ENCODE results near the gene C5orf46. TPM values are rescaled to one million over a fixed set of nuclear protein-coding genes. Genes with fewer than 3 reads are reported as not detected.

C5orf46 gene
- not detected in 2 replicates for total RNA-seq (2014; rRNA removed; shearing (Covaris generic))
- 0.40 and 0.42 TPM in 2 replicates for polyA plus RNA-seq (2016; fragmentation: Nextera tagmentation; extraction: Ambion mirVana)
- long read RNA-seq = 0 reads

DNA sequence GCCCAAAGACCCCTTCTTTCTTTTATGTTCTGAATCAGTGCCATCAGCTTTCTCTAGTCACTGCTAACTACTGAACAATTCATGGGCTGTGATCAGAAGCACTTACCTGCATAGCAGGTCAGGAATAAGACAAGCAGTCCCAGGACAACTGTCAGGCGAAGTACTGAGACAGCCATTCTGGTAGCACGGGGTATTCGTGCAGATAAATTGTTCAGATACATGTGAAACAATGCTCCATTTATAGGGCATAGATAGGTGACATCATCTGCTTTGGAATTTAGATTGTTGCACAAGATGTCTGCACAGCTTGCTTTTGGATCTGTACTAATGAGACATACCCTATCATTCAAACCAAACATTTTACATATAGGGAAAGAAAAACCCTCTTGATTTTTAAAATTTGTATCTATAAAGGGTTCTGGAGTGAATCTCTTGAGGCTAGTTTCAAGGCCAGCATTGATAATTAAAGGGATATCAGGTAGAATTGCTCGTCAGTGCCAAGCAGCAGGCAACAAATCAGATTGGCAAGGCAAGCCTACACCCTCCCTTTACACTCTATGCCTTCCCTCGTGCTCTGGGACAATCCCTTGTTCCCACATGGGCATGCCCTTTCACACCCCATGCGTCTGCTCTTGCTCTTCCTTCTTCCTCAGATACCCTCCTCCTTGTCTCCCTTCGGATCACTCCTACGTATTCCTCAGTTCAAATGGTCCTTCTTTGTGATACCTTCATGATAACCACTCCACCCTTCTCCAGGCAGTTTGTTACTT is at the start of gene C5orf46:
Gene C5orf46 (minus strand): TSS at position 213 of the 770 bp plus-strand sequence. CDS start 37 bp downstream, at position 176.
- DNase-seq (ENCODE audit: low spot score) (no peak), ATAC-seq (no peak)
- H3K36me3 Mint-ChIP-seq (ENCODE audit: low read depth) = no peaks in the 10 kb centered on the region
- H3K9me2 ChIP-seq (ENCODE audit: insufficient read depth) = no peaks in the 10 kb centered on the region
- H3K4me1 Mint-ChIP-seq = peaks cover 5% of the 10 kb centered on the region
- H3K27ac ChIP-seq (ENCODE audit: low read depth) = no peak within 1 kb of the TSS
- H3K4me1 ChIP-seq (ENCODE audit: insufficient read depth) = no peaks in the 10 kb centered on the region; the same call in 1 of the 2 replicates
- no peak within 1 kb of the TSS for H3K27ac Mint-ChIP-seq
- H3K79me2 ChIP-seq (replicated peaks; ENCODE audit: insufficient read depth) = no peaks in the 10 kb centered on the region
- H3K4me3 Mint-ChIP-seq = no peak within 1 kb of the TSS
- peaks cover 2% of the 10 kb centered on the region for H3K27me3 Mint-ChIP-seq (ENCODE audit: insufficient read depth, low read depth, poor library complexity)
- 0 out of 2 replicates have a peak within 1 kb of the TSS, but pooled peaks have one; percentile 6 for H2AFZ ChIP-seq
- no peaks in the 10 kb centered on the region for H3K27me3 ChIP-seq (ENCODE audit: insufficient read depth)
- no peaks in the 10 kb centered on the region for H3K36me3 ChIP-seq (ENCODE audit: insufficient read depth)
- TF ChIP-seq, protein P1, sequence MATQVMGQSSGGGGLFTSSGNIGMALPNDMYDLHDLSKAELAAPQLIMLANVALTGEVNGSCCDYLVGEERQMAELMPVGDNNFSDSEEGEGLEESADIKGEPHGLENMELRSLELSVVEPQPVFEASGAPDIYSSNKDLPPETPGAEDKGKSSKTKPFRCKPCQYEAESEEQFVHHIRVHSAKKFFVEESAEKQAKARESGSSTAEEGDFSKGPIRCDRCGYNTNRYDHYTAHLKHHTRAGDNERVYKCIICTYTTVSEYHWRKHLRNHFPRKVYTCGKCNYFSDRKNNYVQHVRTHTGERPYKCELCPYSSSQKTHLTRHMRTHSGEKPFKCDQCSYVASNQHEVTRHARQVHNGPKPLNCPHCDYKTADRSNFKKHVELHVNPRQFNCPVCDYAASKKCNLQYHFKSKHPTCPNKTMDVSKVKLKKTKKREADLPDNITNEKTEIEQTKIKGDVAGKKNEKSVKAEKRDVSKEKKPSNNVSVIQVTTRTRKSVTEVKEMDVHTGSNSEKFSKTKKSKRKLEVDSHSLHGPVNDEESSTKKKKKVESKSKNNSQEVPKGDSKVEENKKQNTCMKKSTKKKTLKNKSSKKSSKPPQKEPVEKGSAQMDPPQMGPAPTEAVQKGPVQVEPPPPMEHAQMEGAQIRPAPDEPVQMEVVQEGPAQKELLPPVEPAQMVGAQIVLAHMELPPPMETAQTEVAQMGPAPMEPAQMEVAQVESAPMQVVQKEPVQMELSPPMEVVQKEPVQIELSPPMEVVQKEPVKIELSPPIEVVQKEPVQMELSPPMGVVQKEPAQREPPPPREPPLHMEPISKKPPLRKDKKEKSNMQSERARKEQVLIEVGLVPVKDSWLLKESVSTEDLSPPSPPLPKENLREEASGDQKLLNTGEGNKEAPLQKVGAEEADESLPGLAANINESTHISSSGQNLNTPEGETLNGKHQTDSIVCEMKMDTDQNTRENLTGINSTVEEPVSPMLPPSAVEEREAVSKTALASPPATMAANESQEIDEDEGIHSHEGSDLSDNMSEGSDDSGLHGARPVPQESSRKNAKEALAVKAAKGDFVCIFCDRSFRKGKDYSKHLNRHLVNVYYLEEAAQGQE (IDR thresholded peaks at IDR 0.05; ENCODE audit: unreplicated experiment) = no peak
- TF ChIP-seq EZH2 (IDR thresholded peaks at IDR 0.05; ENCODE audit: low read depth, unreplicated experiment) (no peak), POLR2AphosphoS5 (IDR thresholded peaks at IDR 0.05; ENCODE audit: low read depth) (no peak), NANOG (IDR thresholded peaks at IDR 0.05; ENCODE audit: borderline replicate concordance) (no peak), ZNF114 (CRISPR knock-in tag; IDR thresholded peaks at IDR 0.05) (no peak), CREB1 (CRISPR knock-in tag; IDR thresholded peaks at IDR 0.05; ENCODE audit: low read depth) (no peak), JUNB (IDR thresholded peaks at IDR 0.05; ENCODE audit: unreplicated experiment) (no peak), ETS1 (IDR thresholded peaks at IDR 0.05) (no peak), ZNF462 (CRISPR knock-in tag; IDR thresholded peaks at IDR 0.05) (no peak)
- TF ChIP-seq, protein P2, sequence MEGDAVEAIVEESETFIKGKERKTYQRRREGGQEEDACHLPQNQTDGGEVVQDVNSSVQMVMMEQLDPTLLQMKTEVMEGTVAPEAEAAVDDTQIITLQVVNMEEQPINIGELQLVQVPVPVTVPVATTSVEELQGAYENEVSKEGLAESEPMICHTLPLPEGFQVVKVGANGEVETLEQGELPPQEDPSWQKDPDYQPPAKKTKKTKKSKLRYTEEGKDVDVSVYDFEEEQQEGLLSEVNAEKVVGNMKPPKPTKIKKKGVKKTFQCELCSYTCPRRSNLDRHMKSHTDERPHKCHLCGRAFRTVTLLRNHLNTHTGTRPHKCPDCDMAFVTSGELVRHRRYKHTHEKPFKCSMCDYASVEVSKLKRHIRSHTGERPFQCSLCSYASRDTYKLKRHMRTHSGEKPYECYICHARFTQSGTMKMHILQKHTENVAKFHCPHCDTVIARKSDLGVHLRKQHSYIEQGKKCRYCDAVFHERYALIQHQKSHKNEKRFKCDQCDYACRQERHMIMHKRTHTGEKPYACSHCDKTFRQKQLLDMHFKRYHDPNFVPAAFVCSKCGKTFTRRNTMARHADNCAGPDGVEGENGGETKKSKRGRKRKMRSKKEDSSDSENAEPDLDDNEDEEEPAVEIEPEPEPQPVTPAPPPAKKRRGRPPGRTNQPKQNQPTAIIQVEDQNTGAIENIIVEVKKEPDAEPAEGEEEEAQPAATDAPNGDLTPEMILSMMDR (conservative IDR thresholded peaks at IDR 0.05; ENCODE audit: low read depth in 2 of 2) = no peak
- no peaks in the 10 kb centered on the region for H3K9me3 Mint-ChIP-seq
- no peaks in the 10 kb centered on the region for H4K20me1 ChIP-seq (replicated peaks; ENCODE audit: insufficient read depth)
- H3K4me3 ChIP-seq = no peak within 1 kb of the TSS
- H3F3A ChIP-seq (replicated peaks; ENCODE audit: low read depth) = 0 out of 2 replicates have a peak, but pooled peaks cover 3% of the 10 kb centered on the region
- no peak within 1 kb of the TSS for H3K4me2 ChIP-seq

Measured in GM23338 (cell line).